ENCODE results near the gene TCF19.
"Not testable (repeated sequence)": the region's sequence is repeated elsewhere in the genome, so short reads cannot be mapped to it uniquely, and the experiment has no call there.

Gene TCF19

GRCh38 chr6:31162463-31163165, 4.2 kb downstream of the TCF19 start:
- no peak for DNase-seq

DNA sequence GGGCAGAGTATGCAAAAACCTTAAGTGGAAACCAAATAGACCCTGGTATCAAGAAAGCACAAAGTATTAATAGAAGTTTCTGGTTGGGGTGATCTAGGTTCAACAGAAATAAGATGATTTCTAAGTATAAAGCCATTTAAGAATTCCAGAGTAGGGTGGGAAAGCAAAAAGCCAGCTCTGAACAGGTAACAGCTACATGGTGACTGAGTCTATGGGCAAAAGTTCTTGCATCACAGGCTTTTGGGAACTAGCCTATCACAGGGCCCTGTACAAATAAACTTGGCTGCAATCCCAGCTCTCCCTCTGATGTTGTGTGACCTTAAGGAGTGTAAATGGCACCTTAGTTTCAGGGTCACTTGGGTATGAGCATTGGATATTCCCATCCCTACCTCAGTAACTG, 5.5 kb downstream of the TCF19 start:
- DNase-seq = no peak

GRCh38 chr6:31164475-31165063, 6.2 kb downstream of the TCF19 start:
- not testable (repeated sequence) for DNase-seq

- DNase-seq = not testable (repeated sequence)
These were observed 6.9 kb downstream of the TCF19 start for GRCh38 chr6:31165064-31165832.

- no peak for DNase-seq
These were observed 7.6 kb downstream of the TCF19 start for GRCh38 chr6:31165986-31166385.

DNA sequence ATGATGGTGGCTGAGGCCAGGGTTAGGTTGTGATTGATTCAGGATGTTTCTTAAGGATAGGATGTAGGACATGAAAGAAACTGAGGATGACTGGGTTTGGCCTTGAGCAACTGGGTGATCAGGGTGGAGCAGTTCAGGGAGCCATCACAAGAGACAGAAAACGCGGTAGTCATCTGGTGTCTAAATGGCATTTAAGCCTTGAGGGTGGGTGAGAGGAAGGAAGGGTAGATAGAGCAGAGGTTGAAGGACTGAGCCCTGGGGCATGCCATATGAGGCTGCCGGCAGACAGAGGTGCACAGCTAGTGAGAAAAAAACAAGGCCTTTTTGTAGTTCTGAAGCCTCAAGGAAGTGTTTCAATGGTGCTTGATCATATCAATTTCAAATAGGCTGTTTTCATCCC, 10.2 kb downstream of the TCF19 start:
- no peak for DNase-seq

DNA sequence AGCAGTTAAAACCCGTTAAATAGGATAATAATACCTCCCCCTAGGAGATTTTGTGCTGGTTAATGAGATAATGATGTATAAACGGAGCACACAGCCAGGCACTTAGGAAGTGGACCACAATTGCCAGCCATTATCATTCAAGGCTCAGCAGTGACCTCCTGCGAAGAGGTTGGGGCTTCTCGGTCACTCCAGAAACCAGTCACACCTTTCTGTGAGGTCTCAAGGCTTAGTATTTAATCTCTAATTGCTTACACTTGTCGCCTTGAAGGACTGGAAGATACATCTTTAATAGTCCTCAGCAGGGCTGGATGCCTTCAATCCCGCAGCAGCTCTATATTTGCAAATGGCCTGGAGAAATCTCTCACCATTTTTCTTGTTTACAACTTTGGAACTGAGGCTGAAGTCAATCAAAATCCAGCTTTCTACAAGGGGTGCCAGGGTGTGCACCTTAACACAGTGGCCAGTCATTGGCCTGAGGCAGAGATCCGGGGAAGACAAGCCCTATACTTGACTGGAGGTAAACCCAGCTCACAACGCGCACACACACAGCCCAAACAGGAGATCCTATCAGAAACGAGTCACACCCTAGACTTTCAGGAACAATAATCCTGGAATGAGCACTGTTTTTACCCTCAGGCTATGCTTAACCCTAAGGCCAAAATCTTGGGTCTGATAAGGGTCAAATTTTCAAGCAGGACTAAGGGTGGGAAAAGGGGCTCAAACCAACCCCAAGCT, 10.9 kb downstream of the TCF19 start:
- DNase-seq = no peak

- not testable (repeated sequence) for DNase-seq
These were observed 11.6 kb downstream of the TCF19 start for GRCh38 chr6:31169858-31170599.

DNA sequence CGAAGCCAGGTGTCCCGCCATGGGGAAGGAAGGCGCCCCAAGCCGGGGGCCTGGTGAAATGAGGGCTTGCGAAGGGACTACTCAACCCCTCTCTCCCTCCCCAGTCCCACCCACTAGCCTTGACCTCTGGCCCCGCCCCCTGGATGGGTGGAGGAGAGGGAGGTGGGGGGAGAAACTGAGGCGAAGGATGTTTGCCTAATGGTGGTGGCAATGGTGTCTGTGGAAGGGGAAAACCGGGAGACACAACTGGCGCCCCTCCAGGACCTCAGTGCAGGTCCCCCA, 12.2 kb downstream of the TCF19 start, which contains the start of gene POU5F1:
POU5F1 (minus strand) TSS at position 83 of the 282 bp plus-strand sequence; CDS start at position 21, 62 bp downstream.
- no peak for DNase-seq

GRCh38 chr6:31170987-31171671, 12.7 kb downstream of the TCF19 start:
- DNase-seq = no peak

DNA sequence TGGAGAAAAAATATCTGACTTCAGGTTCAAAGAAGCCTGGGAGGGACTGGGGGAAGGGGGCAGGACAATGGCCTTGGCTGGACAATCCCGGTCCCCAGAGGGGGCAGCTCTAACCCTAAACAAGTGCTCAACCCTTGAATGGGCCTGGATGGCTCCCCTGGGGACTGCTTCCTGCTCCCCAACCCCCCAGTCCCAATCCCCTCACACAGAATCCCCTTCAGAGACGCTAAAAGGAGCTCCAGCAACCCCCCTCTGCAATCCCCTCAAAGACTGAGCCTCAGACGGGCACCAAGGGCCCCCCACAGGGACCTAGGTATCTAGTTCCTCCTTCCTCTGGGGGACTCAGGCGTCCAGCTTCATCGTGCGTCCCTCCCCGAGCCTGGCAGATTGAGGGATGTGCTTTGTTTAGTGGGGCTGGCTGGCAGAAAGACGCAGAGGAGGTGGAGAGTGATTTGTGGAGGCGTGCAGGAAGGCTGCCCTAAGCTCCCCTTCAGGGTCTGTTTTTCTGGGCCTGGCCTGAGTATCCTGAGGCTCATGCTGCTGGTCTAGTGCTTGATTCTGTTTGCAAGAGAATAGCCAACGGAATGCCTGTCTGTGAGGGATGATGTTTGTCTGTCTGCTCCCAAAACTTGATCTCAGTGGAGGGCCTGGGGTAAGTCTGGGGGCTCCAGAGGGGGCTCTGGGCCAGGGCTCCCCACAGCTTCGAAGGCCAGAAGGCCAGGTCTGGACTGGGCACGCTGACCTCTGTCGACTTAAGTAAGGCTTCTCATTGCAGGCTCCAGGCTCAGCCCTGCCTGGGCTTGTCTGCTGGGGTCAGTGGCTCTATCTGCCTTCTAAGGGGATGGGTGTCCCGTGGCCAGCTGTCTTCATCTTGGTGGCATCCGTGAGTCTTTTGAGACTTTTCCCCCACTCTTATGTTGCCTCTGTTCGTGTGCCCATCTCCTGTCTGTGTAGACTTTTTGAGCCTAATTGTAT, 13.8 kb downstream of the TCF19 start:
- DNase-seq = no peak

- no peak for DNase-seq
These were observed 14.6 kb downstream of the TCF19 start for GRCh38 chr6:31172973-31173384.

DNA sequence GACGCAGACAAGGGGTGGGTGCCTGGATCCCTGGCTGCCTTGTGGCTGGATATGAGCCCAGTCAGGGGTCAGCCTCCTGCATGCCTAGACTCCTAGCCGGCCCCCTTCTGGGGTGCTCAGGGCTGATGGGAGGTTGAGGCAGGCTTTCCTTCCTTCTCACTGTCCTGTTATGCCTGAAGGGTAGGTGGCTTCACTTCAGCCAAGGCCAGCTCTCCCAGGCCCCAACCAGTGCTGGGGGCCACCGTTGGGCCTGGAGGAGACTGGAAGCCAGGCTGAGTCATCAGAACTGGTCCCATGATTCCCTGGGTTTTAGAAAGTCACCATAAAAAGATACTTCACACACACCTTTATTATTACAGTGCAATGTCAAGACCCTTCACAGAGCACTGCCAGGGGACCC, 15.0 kb downstream of the TCF19 start:
- no peak for DNase-seq

GRCh38 chr6:31174378-31174777, 16.0 kb downstream of the TCF19 start:
- no peak for DNase-seq

- no peak for DNase-seq
These were observed 17.6 kb downstream of the TCF19 start for GRCh38 chr6:31175971-31176370.

GRCh38 chr6:31178143-31179041, 20.0 kb downstream of the TCF19 start:
- DNase-seq = no peak

GRCh38 chr6:31179042-31179386, 20.6 kb downstream of the TCF19 start:
- DNase-seq = no peak

DNA sequence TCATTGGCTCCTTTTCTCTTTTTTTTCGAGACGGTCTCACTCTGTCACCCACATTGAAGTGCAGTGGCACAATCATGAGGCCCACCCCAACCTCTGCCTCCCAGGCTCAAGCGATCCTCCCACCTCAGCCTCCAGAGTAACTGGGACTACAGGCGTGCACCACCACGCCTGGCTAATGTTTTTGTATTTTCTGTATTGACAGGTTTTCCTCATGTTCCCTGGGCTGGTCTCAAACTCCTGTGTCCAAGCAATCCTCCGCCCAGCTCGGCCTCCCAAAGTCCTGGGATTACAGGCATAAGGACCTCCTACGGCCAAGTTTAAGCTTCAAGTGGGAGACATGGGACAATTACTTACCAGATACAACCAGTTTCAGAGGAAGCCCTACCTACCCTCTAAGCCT, 21.5 kb downstream of the TCF19 start:
- DNase-seq = no peak

DNA sequence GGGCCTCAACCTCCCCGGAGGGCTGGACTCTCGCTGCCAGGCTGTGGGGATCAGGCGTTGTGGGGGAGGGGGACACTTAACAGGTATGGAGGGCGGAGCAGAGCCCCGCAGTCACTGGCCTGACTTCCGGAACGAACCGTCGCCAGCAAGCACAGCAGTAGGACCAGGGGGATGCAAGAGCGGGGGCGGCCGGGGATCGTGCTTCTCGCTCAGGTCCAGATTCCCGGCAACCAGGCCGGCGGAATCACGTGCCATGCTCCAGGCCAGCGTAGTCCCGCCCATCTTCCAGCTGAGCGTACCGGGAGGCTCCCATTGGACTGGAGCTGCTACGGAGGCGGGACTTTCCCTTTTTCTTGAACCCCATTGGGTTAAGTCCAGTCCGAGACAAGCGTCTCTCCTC, 22.1 kb downstream of the TCF19 start:
- peak; percentile 79 to 85 for DNase-seq

DNA sequence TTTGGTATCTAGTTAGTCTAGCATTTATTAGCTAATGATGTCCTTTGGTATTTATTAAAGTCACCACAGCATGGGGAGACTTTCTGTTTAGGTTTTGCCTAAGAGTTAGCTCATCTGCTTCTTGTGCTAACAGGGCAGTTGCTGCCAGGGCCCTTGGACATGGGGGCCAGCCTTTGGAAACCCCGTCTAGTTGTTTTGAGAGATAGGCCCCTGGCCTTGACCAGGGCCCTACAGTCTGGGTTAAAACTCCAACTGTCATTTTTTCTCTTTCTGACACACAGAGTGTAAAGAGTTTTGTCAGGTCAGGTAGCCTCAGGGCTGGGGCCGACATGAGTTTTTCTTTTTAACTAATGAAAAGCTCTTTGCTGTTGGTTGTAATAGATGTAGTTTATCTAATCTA, 24.9 kb downstream of the TCF19 start:
- DNase-seq = not testable (repeated sequence)

All from inflammatory macrophage (primary cell).